Activated CD8-positive, alpha-beta memory T cell treated with anti-CD3 and anti-CD28 coated beads for 1 hour (primary cell): Measurements from ENCODE around the gene LETMD1.

Experiments used
- DNase-seq, 2 donors: peaks; one replicate each; pipeline ENCODE4 v3.0.0-alpha.2; 2020; ENCODE audit warnings: low read depth in 1 of 2; ENCODE audit errors: extremely low read depth in 1 of 2

The LETMD1 gene

DNA sequence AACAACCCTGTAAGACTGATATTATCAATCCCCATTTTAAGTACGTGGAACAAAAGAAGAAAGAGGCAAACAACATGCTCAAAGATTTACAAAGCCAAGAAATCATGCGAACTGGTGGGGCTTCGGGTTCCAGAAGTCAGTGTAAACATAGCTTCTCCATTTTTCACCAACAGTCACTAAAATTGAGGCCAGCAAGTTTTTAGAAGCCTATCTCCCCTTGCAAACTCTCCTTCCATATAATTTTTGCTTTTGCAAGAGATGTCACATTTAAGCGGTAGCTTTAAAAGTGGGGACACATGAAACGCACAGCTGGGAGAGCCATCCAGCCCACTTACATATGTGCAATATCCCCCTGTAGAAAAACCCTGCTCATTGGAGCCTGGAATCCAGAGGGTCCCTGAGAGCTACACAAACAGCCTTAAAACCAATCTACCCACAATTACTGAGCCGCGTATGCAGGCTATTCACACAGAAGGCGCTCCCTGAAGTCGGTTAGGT lies 22.7 kb upstream of the LETMD1 start:
- no peak for DNase-seq

DNA sequence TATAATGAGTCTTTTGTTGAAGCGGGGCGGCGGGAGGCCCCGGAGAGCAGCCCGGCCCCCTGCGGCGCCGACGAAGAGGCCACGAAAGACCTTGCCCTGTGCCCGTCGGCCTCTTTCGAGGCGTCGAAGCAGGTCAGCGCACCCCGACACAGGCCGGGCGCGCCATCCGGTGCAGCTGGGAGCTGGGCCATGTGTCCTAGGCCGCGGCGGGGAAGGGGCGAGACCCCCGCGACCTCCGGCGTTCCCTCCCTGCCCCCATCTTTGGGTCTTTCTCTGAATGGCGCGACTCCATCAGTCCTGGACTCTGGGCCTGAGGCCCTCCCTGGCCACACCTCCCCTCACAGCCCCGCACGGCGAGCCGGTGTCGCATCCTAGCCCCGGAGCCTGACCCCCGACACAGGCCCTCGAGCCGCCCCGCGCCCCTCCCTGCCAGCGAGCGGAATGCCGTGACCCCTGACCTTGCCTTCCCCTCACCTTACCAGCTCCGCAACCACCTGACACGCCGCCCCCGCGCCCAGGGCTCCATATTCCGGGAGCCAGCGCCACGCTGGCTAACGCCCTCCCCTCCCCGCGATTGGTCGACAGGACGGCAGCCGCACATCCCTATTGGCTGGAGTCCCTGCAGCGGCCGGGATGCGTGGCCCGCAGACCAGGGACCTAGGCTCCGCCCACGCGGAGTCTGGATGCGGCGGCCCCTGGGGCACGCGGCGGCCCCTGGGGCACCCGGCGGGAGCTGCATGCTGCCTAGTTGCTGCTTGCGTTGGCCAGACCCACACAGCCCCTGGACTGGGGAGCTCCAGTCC lies 22.1 kb upstream of the LETMD1 start, which contains the start of gene SLC11A2:
SLC11A2 (minus strand) TSS at position 549 of the 803 bp plus-strand sequence. CDS start 15,656 bp downstream, outside the sequence.
- DNase-seq: peak; percentile 76 to 83

DNA sequence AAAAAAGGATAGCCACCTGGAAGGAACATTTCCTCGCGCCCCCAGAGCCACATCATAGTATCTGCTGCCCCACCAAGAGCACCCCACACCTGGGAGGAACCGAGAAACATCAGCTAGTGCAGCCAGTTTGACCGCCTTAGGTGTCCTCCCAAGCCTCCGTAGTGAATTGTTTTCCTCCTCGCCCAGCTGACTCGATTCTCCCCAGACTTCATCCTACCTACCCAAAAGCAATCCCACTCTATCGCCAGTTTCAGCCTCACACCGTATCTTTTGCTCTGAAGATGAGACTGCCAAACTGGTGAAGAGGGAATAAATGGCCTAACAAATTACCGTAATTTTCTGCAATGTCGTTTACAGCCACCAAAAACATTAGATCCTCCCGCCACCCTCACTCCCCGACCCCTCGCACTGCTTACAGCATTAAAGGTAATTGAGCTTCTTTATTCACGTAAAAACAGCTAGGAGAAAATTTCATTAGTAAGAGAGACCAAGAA lies 20.7 kb upstream of the LETMD1 start:
- DNase-seq: no peak

DNA sequence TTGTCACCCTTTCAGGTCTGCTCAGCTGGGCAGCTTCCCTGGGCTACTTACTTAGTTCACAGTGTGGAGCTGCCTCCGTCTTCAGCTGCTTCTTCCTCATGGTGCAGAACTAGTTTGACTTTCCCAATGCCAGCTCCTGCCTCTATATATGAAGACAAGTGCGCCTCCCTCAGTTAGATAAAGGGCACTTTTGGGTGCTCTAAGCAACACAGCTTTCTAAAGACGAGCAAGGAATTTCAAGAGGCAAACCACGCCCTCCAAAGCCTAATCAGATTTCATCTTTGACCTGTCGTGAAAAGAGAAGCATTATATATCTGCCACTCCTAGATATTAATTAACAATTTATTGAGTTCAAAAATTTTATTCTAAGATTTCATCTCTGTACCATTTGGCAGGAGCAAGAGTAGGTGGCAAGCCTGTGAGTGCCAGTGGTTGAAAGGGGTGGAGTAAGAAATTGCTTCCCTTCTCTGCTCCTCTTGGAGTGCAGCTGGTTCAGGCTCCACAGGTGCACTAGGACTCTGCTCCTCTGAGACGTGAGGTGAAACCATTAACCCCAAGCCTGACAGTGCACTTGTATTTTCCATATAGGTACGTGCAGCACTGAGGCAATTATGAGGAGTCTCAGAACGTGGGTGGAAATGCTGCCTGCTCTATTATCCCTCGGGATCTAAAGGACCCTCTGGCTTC lies 19.9 kb upstream of the LETMD1 start:
- DNase-seq: no peak

DNA sequence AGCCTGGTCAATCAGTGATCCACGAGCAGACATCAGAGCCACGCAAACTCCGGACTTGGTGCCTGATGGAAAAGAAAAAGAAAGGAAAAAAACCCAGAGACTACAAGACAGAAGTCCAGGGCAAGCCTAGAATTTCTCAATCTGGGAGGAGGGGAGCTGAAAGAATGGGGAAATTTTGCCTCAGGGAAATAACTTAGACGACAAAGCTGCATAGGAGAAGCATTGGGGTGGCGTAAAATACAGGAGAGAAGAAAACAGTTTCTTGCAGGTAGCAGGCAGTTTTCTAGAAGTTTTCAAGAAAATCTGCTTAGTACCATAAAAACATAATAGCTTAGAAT lies 19.3 kb upstream of the LETMD1 start:
- DNase-seq: no peak

DNA sequence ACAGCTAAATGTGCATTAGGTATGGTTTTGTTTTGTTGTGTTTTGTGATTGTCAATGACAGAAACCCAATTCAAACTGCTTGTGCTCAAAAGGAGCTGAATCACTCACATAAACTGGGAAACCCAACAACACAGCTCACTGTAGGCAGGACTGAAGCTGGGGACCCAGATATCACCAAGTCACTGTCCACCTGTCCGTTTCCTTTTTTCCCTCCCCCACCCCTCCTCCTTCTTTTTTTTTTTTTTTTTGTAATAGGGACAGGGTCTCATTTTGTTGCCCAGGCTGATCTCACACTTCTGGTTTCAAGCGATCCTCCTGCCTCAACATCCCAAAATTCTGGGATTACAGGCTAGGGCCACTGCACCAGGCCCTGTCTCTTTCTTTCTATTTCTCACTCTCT lies 15.1 kb upstream of the LETMD1 start:
- no peak for DNase-seq

DNA sequence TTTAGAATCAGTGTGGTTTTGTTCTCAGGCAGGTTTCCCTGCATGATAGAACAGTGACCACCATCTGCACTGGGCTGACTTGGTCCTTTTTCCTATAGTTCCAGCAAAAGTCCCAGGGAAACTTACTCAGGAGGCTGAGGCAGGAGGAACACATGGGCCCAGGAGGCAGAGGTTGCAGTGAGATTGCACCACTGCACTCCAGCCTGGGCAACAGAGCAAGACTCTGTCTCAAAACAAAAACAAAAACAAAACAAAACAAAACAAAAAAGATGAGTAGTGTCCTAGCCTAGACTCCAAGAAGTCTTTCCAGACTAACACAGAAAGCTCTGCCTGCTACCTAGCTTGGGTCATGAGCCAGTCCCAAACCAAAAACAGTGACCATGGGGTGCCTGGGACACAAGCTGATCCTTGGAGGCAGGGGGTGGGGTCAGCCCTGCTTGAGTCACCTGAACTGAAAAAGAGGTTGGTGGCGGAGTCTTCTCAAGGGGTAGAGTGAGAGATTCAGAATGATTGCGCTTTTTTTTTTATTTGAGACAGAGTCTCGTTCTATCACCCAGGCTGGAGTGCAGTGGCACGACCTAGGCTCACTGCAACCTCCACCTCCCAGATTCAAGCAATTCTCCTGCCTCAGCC lies 14.6 kb upstream of the LETMD1 start:
- no peak for DNase-seq

DNA sequence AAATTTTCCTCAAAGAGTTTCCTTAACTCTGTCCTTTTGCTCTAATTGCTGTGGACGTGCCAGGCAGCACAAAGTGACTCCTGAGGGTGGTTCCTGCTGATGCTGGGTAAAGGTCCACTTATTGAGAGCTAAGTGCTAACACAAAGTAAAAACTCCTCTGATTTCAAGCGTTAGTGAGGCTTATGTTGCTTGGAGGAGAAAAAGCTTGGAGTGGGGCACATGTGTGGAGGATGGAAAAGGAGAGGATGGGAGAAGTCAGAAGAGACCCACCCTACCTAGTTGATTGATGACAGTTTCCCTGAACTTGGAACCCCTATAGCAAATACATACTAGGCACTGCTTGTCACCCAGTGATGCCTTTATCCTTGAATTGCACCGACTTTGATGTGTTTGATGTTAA lies 11.8 kb upstream of the LETMD1 start:
- DNase-seq: no peak

DNA sequence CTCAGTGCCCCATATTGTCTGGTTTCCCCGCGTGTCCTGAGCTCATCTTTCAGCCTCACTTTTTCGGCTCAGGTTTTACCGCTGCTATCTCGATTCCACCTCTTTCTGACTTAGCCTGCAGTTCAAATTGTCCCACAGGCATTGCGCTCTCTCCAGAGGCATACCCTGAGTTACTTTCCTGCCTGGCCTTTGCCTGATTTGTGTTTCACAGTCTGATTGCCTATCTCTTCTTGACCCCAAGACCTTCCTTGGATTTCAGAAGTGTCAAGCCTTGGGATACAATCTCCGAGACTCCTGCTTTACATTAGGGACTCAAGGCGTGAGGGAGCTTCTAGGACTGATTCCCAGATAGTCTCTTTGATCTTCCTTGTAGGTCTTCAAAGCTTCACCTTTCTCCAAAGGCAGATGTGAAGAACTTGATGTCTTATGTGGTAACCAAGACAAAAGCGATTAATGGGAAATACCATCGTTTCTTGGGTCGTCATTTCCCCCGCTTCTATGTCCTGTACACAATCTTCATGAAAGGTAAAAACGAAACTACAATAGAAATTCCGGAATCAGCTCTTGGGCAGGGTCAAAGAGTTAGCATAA lies 629 bp downstream of the LETMD1 start:
- DNase-seq: no peak

DNA sequence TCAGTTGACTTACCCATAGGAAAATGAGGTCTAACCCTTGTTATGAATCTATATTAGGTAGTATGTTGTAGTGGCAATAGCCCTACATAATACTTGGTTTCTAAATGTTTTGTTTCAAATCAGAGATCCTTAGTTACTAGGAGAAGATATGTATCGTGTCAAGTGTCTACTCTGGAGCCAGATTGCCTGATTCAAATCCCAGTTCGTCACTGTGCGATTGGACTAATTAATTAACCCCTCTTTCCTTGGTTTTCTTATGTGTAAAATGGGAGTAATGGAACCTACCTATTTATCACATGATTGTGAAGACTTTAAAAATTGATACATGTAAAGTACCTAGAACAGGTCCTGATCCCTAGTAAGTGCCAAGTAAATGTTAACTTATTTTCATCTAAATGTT lies 1.4 kb downstream of the LETMD1 start:
- no peak for DNase-seq

DNA sequence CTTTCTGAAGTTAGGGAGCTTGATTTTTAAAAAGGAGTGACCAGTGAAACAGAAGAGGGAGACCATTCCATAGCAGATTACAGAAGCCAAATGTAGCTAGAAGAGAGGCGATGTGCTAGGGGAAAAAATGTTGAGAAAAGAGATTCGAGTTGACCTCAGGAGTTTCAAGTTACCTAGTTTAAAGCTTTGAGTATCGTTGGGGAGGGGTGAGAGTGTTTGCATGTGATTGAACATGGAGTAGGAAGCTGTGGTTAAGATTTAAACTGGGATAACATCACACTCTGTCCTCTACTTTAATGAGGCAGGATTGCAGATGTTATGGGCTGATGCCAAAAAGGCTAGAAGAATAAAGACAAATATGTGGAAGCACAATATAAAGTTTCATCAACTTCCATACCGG lies 3.7 kb downstream of the LETMD1 start:
- DNase-seq: no peak

DNA sequence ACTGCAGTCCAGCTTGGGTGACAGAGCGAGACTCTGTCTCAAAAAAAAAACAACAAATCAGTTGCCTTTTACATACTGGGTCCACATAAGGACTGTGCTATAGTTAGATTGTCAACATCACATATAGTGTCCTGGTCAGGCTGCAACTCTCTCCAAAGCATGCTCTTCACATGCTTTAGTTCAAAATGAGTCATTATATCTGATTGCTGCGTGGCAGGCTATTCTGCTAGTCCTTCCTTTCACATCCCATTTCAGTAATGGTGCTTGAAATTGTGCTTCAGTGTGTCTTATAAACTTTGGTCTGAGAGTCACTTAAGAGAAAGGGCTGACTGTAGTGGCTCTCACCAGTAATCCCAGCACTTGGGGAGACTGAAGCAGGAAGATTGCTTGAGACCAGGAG lies 6.9 kb downstream of the LETMD1 start:
- no peak for DNase-seq

DNA sequence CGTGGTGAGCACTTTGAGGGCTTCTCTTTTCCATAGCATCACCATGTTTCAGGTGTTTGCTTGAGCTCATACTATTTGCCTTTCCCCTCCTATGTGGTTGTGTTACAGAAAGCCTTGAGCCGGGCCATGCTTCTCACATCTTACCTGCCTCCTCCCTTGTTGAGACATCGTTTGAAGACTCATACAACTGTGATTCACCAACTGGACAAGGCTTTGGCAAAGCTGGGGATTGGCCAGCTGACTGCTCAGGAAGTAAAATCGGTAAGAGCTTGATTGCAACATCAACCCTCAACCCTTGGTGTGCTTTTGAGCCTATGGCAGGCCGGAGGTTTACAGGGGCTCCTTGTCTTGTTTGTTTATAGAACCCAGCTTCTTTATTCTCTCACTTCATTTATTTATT lies 8.1 kb downstream of the LETMD1 start:
- DNase-seq: no peak

DNA sequence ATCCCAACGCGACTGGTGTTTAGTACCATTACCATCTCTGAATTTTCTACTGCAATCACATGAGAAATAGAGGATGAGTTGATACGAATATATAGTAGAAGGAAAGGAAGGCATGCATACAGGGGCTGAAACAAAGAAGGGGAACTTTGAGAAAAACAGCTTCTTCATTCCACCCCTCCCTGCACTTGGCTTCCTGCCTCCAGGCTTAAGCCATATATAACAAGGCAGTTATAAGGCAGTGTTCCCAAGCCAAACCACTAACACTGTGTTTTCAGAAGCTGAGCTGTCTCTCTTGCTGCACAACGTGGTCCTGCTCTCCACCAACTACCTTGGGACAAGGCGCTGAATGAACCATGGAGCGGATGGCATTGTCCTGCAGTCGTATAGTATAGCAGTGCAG lies 11.0 kb downstream of the LETMD1 start:
- no peak for DNase-seq

DNA sequence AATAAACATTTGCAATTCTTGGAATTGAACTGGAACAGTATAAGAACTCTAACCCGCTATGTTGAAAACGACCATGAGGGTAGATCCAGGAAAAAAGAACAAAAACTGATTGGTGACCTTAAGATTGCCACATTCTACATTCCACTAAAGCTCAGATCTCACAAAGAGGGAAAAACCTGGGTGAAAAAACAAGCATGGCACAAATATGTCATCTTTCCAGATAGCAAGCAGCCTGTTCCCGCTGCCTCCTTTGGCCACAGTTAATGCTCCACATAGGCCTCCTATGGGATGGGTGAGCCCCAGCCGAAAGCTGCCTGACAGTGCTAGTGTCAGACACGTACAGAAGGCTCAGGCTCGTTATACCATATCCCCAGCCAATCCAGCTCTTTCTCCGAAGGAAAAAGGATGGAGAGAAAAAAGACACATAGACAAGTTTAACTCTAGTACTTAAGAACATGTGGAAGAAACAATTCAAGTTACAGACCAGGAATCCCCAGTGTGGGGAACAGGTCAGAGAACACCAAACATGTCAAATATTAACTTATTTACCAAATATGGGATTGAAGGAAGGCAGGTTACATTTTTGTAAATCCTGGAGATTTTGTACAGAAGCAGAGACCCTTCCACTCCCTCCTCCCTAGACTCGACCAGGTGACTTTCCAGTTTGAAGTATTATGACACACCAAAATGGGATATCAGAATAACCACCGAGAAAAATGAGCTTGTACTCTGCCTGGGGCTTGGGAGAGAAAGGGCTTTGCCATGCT lies 14.7 kb downstream of the LETMD1 start:
- no peak for DNase-seq

DNA sequence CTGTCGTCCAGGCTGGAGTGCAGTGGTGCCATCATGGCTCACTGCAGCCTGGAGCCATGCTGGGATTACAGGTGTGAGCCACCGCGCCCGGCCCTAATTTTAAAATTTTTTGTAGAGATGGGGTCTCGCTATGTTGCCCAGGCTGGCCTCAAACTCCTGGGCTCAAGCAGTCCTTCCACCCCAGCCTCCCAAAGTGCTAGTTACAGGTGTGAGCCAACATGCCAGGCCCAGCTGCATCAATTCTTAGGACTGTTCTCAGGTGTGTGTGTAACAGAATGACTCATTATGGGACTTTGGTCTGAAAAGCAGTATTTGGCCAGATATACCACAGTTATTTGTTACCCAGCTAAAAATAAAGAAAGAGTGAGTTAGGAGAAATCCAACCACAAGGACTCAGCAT lies 17.4 kb downstream of the LETMD1 start:
- DNase-seq: no peak

DNA sequence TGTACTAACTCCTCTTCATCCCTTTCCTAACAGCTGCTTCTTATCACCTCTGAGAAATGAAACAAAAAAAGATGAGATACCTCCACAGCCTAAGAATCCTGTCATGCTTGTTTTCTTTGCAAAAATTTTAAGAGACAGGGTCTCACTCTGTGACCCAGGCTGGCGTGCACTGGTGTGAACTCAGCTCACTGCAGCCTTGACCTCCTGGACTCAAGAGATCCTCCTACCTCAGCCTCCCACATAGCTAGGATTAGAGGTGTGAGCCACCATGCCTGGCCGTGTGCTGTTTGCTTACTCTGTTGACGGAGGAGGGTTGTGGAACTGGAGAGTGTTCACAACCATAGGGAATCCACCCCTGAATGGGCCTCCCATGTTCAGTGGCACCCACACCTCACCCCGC lies 19.1 kb downstream of the LETMD1 start:
- DNase-seq: no peak

DNA sequence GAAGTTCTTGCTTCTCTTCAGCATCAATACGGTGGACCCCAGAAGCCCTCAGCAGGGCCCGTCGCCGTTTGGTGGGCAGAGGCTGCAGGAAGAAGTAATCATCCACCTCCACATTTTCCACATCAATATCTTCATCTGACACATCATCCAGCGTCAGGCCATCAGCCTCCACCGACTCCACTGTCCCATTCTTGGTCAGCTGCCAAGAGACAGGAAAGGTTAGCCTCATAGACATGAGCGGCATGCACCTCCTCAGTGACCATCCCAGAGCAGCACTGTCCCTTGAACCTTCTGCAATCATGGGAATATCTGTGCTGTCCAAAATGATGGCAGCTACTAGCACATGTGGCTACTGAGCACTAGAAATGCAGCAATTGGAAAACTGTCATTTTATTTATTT lies 19.6 kb downstream of the LETMD1 start:
- DNase-seq: no peak

DNA sequence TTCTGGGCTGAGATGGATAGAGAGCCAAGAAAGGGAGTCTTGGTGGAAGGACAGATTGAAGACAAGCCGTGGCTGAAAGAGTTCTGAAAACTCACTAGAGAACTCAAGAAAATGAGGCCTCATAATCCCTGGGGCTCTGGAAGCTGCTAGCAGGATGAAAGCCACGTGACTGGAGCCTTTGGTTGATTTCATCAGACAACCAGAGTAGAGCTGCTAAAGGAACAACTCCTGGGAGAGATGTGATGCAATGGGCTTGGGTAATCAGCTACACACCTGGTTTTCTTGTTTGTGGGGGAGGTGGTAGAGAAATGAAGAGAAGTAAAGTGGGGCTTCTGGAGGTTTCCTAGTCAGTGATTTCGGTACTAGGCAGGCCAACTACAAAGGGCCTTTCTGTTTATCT lies 21.9 kb downstream of the LETMD1 start:
- no peak for DNase-seq

DNA sequence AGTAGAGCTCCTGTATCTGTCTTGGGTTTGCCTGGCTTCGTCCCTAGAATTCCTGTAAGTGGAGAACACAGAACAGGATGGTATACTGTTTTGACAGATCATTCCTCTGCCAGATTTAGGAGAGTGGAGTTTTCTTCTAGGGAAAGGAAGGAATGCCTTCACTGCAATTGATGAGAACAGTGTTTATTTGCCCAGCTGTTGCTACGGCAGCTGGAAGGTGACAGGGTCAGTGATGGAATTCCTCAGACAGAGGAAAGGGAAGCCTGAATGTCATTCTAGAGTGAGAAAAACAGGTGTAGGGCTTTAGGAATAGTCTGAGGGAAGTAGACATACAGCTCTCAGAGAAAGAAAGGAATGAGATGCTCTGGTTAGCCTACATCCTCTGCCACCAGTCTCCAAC lies 23.5 kb downstream of the LETMD1 start:
- DNase-seq: no peak

DNA sequence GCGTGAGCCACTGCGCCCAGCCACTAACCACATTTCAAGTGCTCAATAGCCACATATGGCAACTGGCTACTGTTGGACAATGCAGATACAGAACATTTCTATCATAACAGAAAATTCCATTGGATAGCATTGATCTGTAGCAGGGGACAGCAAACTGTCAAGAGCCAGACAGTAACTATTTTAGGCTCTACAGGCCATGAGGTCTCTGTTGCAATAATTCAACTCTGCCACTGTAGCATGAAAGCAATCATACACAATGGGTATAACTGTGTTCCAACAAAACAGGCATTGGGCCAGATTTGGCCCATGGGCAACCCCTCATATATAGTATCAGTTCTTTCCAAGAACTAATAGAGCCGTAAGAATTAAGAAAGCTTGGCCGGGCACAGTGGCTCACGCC lies 27.3 kb downstream of the LETMD1 start:
- DNase-seq: no peak
